Adrenal gland (tissue), 5 donors: ENCODE results near the gene AGPAT3.

Experiments used
- CTCF ChIP-seq, 6 experiments: fragments of 450-650 bp in 4 of 6; fragments of 200-600 bp in 2 of 6; sonication (generic) in 1 of 6; IDR thresholded peaks; 1 replicate in 5 of 6; 2 replicates in 1 of 6; pipeline versions ENCODE4 v1.5.1 to v1.8.0; 2016 to 2021; ENCODE audit warnings: antibody characterized with exemption in 6 of 6, mild to moderate bottlenecking in 2 of 6, moderate library complexity in 1 of 6
- POLR2A ChIP-seq, 2 donors: fragments of 450-650 bp; IDR thresholded peaks; one replicate each; pipeline ENCODE4 v1.6.1; 2017; ENCODE audit warnings: antibody characterized with exemption in 2 of 2, mild to moderate bottlenecking in 2 of 2, moderate library complexity in 1 of 2
- donor health status: DM: no; HTN: no; CAD: no.

- no peak for TF ChIP-seq CTCF (IDR thresholded peaks at IDR 0.05)
- TF ChIP-seq POLR2A (IDR thresholded peaks at IDR 0.05): no peak
Observed at GRCh38 chr21:43868461-43868860, 3.4 kb downstream of the AGPAT3 start.
